Gastrocnemius medialis (tissue), 4 donors: Measurements from ENCODE around the gene MALRD1. TPM values are rescaled to one million over a fixed set of nuclear protein-coding genes. Genes with fewer than 3 reads are reported as not detected.

ENCODE experiments used
- ATAC-seq, 2 donors: fragments of 150-250 bp; one replicate each; pipeline ENCODE4 v1.9.1; 2016
- DNase-seq, 2 donors: peaks; one replicate each; pipeline ENCODE4 v3.0.0-alpha.2; 2019
- H3K27ac ChIP-seq, 4 donors: fragments of 200-600 bp; sonication (generic); 1 replicate in 1 of 4; 2 replicates in 3 of 4; pipeline ENCODE4 v1.5.1; 2016 to 2018; ENCODE audit warnings: mild to moderate bottlenecking in 2 of 4, moderate library complexity in 1 of 4
- H3K27me3 ChIP-seq, 3 donors: fragments of 200-600 bp; sonication (generic) in 2 of 3; 1 replicate in 1 of 3; 2 replicates in 2 of 3; pipeline versions ENCODE4 v1.5.1 to v1.6.0; 2016 to 2019; ENCODE audit warnings: mild to moderate bottlenecking in 1 of 3, moderate library complexity in 1 of 3
- H3K36me3 ChIP-seq, 2 donors: fragments of 200-600 bp; sonication (generic) in 1 of 2; one replicate each; pipeline ENCODE4 v1.5.1; 2017 to 2018
- H3K4me1 ChIP-seq, 2 donors: fragments of 200-600 bp; sonication (generic) in 1 of 2; one replicate each; pipeline ENCODE4 v1.5.1; 2016 to 2017; ENCODE audit warnings: mild to moderate bottlenecking in 2 of 2
- H3K4me3 ChIP-seq, 4 donors: fragments of 200-600 bp; sonication (generic) in 3 of 4; 1 replicate in 1 of 4; 2 replicates in 3 of 4; pipeline ENCODE4 v1.5.1; 2016 to 2019; ENCODE audit warnings: mild to moderate bottlenecking in 2 of 4
- H3K9me3 ChIP-seq, 3 donors: fragments of 200-600 bp; sonication (generic) in 2 of 3; 1 replicate in 1 of 3; 2 replicates in 2 of 3; pipeline ENCODE4 v1.5.1; 2016 to 2019
- POLR2A ChIP-seq, 2 donors: fragments of 450-650 bp; IDR thresholded peaks; one replicate each; pipeline ENCODE4 v1.6.1; 2017; ENCODE audit warnings: antibody characterized with exemption in 2 of 2, mild to moderate bottlenecking in 2 of 2, moderate library complexity in 2 of 2
- in situ Hi-C, 4 donors: fragments of 200-750 bp; cut with MboI; loops; one replicate each; pipeline versions ENCODE4 v1.15.0 to v1.8.0; 2017; ENCODE audit warnings: low sequenced_read_pairs in 4 of 4
- intact Hi-C: fragments of 100-400 bp; cut with DNase I; formaldehyde crosslinking; loops from one replicate; pipeline ENCODE4 v1.15.1; 2023; ENCODE audit warnings: low total_unique reads
- total RNA-seq, 4 donors: library from RNA; depleted of rRNA; stranded (reverse); fragments of >200 nt; gene quantifications; one replicate each; pipeline versions ENCODE4 v1.1.0 to v1.2.3, GENCODE V29; 2016
- TF ChIP-seq, protein P1 (sequence below), 5 experiments: fragments of 450-650 bp in 3 of 5; fragments of 200-600 bp in 2 of 5; sonication (generic) in 2 of 5; IDR thresholded peaks in 4 of 5; conservative IDR thresholded peaks in 1 of 5; 1 replicate in 4 of 5; 2 replicates in 1 of 5; pipeline ENCODE4 v1.5.1; 2016 to 2019; ENCODE audit warnings: antibody characterized with exemption in 5 of 5, mild to moderate bottlenecking in 3 of 5, moderate library complexity in 3 of 5

Gene MALRD1
- total RNA-seq, 4 donors from 2014 or later: 0.75 TPM; not detected in 3

DNA sequence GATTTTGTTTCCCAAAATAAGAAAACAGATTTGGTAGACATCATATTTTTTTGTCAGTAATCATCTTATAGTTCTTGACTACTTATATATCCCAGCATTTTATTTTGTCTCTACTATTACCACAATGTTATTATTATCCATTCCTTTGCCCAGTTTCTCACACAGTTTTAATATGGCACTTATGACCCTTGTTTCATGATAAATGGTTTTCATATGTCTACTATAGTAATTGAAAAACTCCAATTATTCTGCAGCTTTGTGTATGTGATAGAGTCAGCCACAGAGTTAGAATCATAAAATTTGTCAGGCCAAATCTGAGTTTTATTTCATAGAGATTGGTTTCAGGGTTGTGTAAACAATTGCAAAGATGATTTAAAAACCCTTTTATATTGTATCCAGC lies 203.9 kb downstream of the MALRD1 start:
- no peaks in the 10 kb centered on the region for H3K27me3 ChIP-seq
- no peak overlapping the region for H3K27ac ChIP-seq
- in situ Hi-C loops: no loop called here
- H3K4me1 ChIP-seq: no peaks in the 10 kb centered on the region
- H3K4me3 ChIP-seq: no peak overlapping the region
- ATAC-seq: no peak
- H3K9me3 ChIP-seq: no peaks in the 10 kb centered on the region
- DNase-seq: no peak
- TF ChIP-seq POLR2A (IDR thresholded peaks at IDR 0.05): no peak
- TF ChIP-seq, protein P1, sequence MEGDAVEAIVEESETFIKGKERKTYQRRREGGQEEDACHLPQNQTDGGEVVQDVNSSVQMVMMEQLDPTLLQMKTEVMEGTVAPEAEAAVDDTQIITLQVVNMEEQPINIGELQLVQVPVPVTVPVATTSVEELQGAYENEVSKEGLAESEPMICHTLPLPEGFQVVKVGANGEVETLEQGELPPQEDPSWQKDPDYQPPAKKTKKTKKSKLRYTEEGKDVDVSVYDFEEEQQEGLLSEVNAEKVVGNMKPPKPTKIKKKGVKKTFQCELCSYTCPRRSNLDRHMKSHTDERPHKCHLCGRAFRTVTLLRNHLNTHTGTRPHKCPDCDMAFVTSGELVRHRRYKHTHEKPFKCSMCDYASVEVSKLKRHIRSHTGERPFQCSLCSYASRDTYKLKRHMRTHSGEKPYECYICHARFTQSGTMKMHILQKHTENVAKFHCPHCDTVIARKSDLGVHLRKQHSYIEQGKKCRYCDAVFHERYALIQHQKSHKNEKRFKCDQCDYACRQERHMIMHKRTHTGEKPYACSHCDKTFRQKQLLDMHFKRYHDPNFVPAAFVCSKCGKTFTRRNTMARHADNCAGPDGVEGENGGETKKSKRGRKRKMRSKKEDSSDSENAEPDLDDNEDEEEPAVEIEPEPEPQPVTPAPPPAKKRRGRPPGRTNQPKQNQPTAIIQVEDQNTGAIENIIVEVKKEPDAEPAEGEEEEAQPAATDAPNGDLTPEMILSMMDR (IDR thresholded peaks at IDR 0.05 in 4 of 5, conservative IDR thresholded peaks at IDR 0.05 in 1 of 5): no peak
- H3K36me3 ChIP-seq: no peaks in the 10 kb centered on the region
- intact Hi-C loops: no loop called here

GRCh38 chr10:19256331-19256730 lies 207.7 kb downstream of the MALRD1 start:
- intact Hi-C loops (no loop called here), in situ Hi-C loops (no loop called here)
- Histone ChIP-seq H3K4me3 (no peak overlapping the region), H3K9me3 (no peaks in the 10 kb centered on the region), H3K4me1 (no peaks in the 10 kb centered on the region), H3K27me3 (no peaks in the 10 kb centered on the region), H3K36me3 (no peaks in the 10 kb centered on the region), H3K27ac (no peak overlapping the region)
- no peak for ATAC-seq
- no peak for DNase-seq
- TF ChIP-seq, protein P1 (IDR thresholded peaks at IDR 0.05 in 4 of 5, conservative IDR thresholded peaks at IDR 0.05 in 1 of 5): no peak
- no peak for TF ChIP-seq POLR2A (IDR thresholded peaks at IDR 0.05)

- DNase-seq: no peak
- Histone ChIP-seq H3K27me3 (no peaks in the 10 kb centered on the region), H3K36me3 (no peaks in the 10 kb centered on the region), H3K9me3 (no peaks in the 10 kb centered on the region), H3K4me1 (no peaks in the 10 kb centered on the region), H3K27ac (no peak overlapping the region), H3K4me3 (no peak overlapping the region)
- in situ Hi-C loops: no loop called here
- ATAC-seq: no peak
- intact Hi-C loops: no loop called here
- TF ChIP-seq, protein P1 (IDR thresholded peaks at IDR 0.05 in 4 of 5, conservative IDR thresholded peaks at IDR 0.05 in 1 of 5): no peak
- TF ChIP-seq POLR2A (IDR thresholded peaks at IDR 0.05): no peak
These were observed 214.7 kb downstream of the MALRD1 start for GRCh38 chr10:19263262-19263661.

- Histone ChIP-seq H3K9me3 (no peaks in the 10 kb centered on the region), H3K36me3 (no peaks in the 10 kb centered on the region), H3K27ac (no peak overlapping the region), H3K27me3 (no peaks in the 10 kb centered on the region), H3K4me1 (no peaks in the 10 kb centered on the region), H3K4me3 (no peak overlapping the region)
- intact Hi-C loops: no loop called here
- ATAC-seq (no peak), DNase-seq (no peak)
- TF ChIP-seq POLR2A (IDR thresholded peaks at IDR 0.05): no peak
- TF ChIP-seq, protein P1 (IDR thresholded peaks at IDR 0.05 in 4 of 5, conservative IDR thresholded peaks at IDR 0.05 in 1 of 5): no peak
- in situ Hi-C loops: no loop called here
These were observed 234.7 kb downstream of the MALRD1 start for GRCh38 chr10:19283285-19283684.

GRCh38 chr10:19283786-19284185 lies 235.2 kb downstream of the MALRD1 start:
- no peak overlapping the region for H3K4me3 ChIP-seq
- intact Hi-C loops (no loop called here), in situ Hi-C loops (no loop called here)
- H3K9me3 ChIP-seq: no peaks in the 10 kb centered on the region
- TF ChIP-seq POLR2A (IDR thresholded peaks at IDR 0.05): no peak
- TF ChIP-seq, protein P1 (IDR thresholded peaks at IDR 0.05 in 4 of 5, conservative IDR thresholded peaks at IDR 0.05 in 1 of 5): no peak
- ATAC-seq (no peak), DNase-seq (no peak)
- H3K27me3 ChIP-seq: no peaks in the 10 kb centered on the region
- no peak overlapping the region for H3K27ac ChIP-seq
- H3K36me3 ChIP-seq: no peaks in the 10 kb centered on the region
- H3K4me1 ChIP-seq: no peaks in the 10 kb centered on the region
